CD4-positive, alpha-beta T cell treated with Interleukin-4 for 4 hours (primary cell): Measurements from ENCODE around the gene RFNG.

ENCODE experiments used
- DNase-seq: peaks from one replicate; pipeline ENCODE4 v3.0.0-alpha.2; 2020

The RFNG gene

DNA sequence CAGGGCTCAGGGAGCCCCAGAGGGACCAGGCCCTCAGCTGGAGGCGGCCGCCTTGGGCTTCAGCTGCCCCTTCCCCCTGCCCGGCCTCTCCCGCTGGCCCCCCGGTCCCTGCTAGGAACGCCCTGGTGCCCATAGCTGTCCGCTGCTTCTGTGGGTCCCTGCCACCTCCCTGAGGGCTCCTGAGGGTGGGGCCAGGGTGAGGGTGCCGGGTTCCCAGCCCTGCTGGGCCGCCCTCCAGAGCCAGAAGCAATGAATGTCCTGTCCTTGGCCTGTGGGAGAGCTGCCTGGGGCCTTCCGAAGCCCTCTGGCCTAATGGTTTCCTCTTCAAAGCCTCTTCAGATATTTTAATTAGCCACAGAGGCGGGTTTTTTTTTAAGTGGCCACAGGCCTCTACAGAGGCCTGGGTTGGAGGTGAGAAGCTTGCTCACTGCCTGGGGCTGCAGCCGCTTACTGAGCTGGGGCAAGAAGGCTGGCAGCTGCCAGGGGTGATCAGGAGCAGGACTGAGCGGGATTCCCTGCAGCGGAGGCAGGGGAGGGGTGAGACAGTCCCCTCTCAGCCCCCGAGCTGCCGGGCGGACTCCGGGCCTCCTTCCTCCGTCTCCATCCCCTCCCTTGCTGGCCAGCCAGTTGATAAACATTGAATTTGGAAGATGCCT, 38.8 kb downstream of the RFNG start:
- no peak for DNase-seq

GRCh38 chr17:82012261-82012639, 39.4 kb downstream of the RFNG start:
- no peak for DNase-seq

GRCh38 chr17:82011617-82012187, 39.9 kb downstream of the RFNG start:
- DNase-seq, result no peak

GRCh38 chr17:82010575-82011525, 40.8 kb downstream of the RFNG start:
- DNase-seq, result no peak

DNA sequence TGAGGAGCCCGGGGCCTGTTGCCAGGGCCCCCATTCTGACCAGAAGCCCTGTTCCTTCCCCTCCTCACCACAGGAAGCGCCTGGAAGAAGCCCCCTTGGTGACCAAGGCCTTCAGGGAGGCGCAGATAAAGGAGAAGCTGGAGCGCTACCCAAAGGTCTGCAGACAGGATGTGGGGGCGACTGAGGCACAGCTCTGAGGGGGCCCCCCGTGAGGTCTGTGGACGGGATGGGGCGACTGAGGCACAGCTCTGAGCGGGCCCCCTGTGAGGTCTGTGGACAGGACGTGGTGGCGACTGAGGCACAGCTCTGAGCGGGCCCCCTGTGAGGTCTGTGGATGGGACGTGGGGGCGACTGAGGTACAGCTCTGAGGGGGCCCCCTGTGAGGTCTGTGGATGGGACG, 42.2 kb downstream of the RFNG start:
- no peak for DNase-seq

DNA sequence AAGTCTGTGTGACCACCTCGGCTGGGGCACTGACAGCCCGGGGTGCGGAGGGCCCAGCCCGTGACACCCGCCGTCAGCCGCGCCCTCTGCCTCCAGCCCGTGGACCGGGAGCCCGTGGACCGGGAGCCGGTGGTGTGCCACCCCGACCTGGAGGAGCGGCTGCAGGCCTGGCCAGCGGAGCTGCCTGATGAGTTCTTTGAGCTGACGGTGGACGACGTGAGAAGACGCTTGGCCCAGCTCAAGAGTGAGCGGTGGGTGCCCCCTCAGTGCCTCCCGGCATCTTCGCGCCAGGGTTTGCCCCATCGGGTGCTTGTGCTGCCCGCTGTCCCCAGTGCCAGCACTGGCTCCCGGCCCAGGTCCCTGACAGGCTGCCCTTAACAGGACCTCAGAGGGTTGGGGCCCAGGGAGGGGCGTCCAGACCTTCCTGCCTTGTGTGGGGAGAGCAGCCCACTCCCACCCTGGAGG, 42.6 kb downstream of the RFNG start:
- DNase-seq, result no peak

- no peak for DNase-seq
Observed at GRCh38 chr17:82008258-82008940, 43.2 kb downstream of the RFNG start.

GRCh38 chr17:82007495-82008257, 43.9 kb downstream of the RFNG start:
- no peak for DNase-seq

- no peak for DNase-seq
Observed at GRCh38 chr17:82007228-82007494, 44.5 kb downstream of the RFNG start.

GRCh38 chr17:82006468-82007227, 45.0 kb downstream of the RFNG start:
- no peak for DNase-seq

DNA sequence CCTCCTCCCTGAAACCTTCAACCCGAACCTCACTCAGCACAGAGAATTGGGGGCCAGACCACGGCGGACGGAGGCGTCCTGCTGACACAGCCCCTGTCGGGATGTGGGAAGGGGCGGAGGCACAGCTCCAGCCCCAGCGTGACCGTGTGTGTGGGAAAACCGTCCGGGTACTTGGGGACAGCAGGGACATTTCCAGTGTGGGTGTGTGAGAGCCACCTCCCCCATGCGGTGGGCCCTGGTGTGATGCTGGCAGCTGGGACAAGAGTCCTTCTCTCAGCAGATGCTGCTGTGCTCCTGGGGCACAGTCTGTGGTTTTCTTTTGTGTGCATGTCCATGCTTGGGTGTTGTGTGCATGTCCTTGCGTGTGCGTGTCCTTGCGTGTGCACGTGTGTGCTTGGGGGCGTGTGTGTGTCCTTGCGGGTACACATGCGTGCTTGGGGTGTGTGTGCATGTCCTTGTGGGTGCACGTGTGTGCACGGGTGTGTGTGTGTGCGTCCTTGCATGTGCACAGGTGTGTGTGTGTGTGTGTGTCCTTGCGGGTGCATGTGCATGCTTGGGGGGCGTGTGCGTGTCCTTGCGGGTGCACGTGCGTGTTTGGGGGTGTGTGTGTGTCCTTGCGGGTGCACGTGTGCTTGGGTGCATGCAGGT, 45.8 kb downstream of the RFNG start:
- DNase-seq, result no peak

DNA sequence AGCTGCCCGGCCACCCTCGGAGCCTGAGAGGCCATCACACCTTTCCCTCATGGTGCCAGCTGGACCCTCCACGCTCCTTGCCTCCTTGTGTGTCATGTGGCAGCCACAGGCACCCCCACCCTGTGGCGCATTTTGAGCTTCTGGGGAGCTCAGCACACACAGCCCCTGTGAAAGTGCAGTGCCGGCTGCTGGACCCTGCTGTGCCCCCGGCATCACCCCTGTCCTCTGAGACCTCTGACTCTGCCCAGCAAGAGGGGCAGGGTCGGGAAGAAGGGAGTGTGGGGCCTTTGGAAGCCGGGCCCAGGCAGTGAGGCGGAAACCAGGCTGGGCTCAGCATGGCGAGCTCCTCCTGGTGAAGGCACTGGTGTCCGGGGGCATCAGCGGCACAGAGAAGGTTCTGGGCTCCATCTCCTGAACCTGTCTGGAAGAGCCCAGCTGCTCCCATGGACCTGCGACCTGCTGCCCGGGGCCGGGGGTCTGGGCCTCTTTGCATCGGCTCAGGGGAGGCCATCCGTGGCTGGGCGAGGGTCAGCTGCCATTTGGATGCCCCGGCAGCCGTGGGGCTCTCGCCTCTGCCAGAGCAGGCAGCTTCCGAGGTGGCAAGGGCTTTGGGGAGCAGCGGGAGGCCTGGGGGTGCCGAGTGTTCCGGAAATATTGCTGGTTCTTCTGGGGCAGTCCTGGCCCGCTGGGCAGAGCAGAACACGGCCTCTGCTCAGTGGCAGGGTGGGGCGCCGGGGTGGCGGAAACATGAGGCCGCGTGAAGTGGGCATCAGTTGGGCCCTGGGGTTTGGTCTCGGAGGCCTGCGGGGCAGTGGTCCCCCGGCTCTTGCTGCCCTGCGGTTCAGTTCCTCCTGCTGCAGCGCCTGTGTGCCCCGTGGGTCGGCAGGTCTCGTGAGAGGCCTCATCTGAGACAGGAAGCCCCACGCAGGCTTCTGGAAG, 46.8 kb downstream of the RFNG start:
- DNase-seq, result no peak

DNA sequence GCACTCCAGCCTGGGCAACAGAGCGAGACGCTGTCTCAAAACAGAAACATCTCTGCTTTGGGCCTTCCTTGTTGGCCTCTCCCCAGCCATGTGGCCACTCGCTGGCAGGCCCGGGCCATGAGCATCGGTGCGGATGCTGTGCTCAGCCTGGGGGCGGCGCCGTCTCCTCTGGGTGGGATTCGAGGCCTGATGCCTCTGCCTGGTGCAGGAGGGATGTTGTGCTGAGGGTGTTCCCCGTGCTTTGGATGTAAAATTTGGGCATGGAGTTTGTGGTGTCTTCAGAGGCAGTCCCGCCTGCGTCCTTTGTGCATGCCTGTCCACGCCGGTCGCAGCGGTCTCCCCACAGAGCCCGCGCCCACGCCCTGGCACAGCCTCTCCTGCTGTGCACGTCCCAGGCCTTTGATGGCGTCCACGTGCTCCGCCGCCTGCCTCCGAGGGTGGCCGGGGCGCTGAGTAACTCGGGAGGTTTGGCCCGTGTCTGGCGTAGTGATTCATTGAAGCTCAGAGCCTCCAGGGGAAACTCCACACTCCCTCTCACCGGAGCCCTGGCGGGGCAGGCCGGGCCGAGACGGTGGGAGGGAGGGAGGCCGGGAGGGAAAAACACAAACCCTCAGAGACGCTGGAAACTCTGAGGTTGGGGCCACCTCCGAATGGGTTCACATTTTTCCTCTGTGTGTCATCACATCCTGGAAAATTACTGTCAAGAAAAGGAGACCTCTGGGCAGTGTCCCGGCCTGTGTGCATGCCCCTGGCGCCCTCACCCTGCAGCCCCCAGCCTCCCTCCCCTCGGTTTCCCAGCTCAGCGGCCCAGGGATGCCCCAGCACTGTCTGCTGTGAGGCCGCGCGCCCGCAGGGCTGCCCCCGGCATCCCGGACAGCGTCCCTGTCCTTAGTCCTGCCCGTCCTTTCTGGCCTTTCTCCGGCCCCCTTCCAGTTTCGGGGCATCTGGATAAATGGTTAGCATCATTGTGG, 47.9 kb downstream of the RFNG start:
- no peak for DNase-seq

- no peak for DNase-seq
Observed at GRCh38 chr17:82001571-82002056, 50.0 kb downstream of the RFNG start.

DNA sequence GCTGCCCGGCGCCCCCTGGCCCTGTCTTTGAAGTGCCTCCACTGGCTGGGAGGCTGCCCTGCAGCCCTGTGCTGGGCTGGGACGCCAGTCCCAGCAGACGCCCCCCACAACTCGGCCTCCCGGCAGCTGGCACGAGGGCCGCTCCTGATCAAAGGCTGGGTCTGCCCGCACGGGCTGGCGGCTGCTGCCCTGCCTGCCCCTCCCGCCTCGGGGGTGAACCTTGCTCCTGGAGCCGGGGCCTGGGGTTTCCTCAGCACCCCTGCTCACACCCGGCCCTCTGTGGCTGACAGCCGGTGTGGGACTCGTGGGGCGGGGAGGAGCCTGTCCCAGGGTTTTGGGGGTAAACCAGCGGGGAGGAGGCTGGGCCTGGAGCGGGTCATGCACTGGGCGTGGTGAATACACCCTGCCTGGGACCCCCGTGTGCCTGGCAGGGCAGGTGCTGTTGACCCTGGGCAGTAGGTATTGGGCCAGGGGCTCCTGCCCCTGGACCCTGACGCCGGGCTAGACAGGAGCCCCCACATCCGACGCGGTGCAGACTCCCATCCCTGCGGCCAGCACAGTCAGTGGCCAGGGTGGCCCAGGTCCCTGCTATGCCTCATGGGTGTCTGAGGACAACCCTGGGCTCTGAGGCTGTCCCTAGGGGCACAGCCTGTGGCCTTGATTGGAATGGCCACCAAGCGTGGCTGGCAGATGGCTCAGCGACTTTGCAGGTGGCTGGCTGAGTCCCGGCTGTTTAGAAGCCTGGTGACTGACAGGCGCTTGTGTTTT, 50.6 kb downstream of the RFNG start:
- no peak for DNase-seq

DNA sequence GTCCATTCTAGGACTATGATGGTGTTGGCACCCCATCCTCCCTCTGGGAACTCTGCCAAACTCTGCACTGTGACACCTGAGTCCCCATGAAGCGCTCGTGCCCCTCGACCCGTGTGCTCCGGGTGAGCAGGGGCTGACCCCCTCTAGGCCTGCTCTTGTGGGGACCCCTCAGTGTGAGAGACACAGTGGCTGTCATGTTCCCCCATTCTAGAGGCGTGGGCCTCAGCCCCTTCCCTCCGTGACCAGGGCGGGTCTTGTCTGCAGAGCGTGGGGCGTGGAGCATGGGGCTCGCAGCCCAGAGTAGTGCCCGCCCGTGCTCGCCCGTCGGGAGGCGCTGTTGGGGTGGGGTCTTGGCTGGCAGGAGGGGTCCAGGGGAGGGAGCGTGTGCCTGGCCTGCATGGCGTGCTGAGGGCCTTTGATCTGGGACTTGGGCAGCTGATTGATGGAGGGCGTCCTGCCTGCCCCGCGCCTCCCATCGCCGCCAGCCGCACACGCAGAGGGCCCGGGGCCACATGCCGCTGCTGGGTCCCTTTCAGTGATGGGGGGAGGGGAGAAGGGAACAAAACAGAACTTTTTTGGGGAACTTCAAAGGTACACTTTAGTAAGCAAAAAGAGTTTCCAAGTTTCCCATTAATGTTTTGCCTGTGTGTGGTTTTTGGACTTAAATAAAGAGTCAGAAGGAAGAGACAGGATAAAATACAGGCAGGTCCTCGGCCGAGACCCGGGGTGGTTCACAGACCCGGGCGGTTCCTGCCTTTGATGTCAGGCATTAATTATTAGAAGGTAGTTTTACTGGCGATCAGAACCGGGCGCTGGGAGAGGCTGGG, 51.4 kb downstream of the RFNG start:
- no peak for DNase-seq

DNA sequence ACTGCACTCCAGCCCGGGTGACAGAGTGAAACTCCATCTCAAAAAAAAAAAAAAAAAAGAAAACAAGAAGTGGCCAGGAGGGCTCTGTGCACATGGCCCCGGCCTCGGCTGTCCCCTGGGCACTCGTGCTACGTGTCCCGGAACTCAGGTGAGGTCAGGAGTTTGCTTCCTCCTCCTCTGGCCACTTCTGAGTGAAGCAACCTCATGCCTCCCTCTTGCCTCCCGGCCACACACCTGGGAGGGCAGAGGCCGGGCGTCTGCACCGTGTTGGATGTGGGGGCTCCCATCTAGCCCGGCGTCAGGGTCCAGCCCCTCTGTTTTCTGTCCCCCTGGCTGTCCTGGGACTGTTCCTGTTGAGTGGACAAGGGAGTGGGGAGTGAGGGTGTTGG, 52.0 kb downstream of the RFNG start:
- DNase-seq, result no peak
